ENCODE data around the gene VSIG8.

Gene VSIG8

GRCh38 chr1:159829273-159829634, 33.2 kb downstream of the VSIG8 start:
- DNase-seq (ENCODE audit: low read depth): no peak

GRCh38 chr1:159828581-159829272, 33.7 kb downstream of the VSIG8 start:
- no peak for DNase-seq (ENCODE audit: low read depth)

DNA sequence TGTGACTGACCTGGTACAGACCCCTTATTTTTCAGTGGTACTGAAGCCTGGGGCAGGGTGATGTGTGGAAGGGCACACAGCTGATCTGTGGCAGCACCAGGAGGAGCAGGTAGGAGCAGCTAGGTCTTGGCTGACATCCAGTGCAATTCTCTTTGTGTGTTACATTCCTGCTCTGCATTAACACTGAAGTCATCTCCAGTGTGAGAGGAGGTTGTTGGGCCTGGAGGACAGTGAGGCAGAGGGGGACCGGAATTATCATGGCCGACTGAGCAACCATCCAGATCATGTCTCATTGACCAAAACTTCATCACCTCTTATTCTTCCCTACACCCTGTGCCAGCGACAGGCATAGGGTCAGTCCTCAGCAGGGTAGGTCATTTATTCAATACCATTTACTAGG, 34.3 kb downstream of the VSIG8 start:
- no peak for DNase-seq (ENCODE audit: low read depth)

- DNase-seq (ENCODE audit: low read depth): no peak
Observed at GRCh38 chr1:159827549-159827948, 34.9 kb downstream of the VSIG8 start.

- DNase-seq (ENCODE audit: low read depth): no peak
Observed at GRCh38 chr1:159827102-159827490, 35.4 kb downstream of the VSIG8 start.

- peak; percentile 47 for DNase-seq (ENCODE audit: low read depth)
Observed at GRCh38 chr1:159826441-159827101, 35.9 kb downstream of the VSIG8 start, which contains the start of gene SLAMF8. TSS of gene SLAMF8 (plus strand) at chr1:159826873. CDS start at chr1:159826899, 26 bp downstream.

- no peak for DNase-seq (ENCODE audit: low read depth)
Observed at GRCh38 chr1:159825564-159825963, 36.9 kb downstream of the VSIG8 start.

DNA sequence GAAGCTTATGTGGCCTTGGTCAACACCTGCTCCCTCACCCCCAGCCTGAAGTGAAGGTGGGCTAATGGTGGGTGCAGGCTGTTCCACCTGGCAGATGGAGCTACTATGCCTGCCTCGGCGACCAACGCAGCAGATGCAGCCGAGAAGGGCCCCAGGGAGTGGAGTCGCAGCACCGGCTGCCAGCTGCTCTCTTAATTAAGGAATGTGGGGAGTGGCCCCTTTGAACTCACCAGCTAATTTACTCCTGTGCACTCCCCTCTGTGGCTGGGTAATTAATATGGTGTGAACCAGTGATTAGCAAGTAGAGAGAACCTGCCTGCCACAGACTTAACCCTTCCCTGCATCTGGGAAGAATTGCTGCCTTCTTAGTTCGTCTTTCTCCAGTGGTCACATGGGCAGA, 39.1 kb downstream of the VSIG8 start:
- no peak for DNase-seq (ENCODE audit: low read depth)

GRCh38 chr1:159821171-159821867, 41.1 kb downstream of the VSIG8 start:
- DNase-seq (ENCODE audit: low read depth): no peak

DNA sequence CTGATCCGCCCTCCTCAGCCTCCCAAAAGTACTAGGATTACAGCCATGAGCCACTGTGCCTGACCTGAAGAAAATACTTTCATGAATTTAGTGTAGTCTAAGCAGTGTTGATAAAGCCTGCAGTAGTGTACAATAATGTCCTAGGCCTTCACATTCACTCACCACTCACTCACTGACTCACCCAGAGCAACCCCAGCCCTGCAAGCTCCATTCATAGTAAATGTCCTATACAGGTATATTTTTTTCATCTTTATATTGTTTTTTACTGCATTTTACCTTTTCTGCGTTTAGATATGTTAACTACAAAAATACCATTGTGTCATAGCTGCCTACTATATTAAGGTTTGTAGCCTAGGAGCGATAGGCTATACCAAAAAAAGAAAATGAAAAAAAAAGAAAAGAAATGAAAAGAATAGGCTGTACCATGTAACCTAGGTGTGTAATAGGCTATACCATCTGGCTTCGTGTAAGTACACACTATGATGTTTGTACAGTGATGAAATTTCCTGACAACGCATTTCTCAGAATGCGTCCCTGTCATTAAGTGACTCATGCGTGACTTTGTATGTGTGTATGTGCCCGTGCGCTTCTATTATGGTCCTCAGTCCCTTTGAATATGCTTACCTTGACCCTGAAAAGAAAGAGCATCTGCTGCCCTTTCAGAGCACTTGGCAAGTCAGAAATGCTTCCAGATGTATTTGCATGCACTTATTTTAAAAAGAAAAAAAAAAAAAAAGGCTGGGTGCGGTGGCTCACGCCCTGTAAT, 45.0 kb downstream of the VSIG8 start:
- DNase-seq (ENCODE audit: low read depth): no peak

- no peak for DNase-seq (ENCODE audit: low read depth)
Observed at GRCh38 chr1:159815926-159816325, 46.5 kb downstream of the VSIG8 start.

- no peak for DNase-seq (ENCODE audit: low read depth)
Observed at GRCh38 chr1:159804924-159805323, 57.5 kb downstream of the VSIG8 start.

Data from stimulated activated CD8-positive, alpha-beta memory T cell treated with anti-CD3 and anti-CD28 coated beads, Interleukin-4, amount 100 ng/mL, for 24 hours (primary cell).